Heart right ventricle (tissue), 16 donors: ENCODE results near the gene SPECC1L. TPM values are rescaled to one million over a fixed set of nuclear protein-coding genes. Genes with fewer than 3 reads are reported as not detected.

Experiments
- ATAC-seq, 8 donors: fragments of 200-7000 bp; cut with Tn5 transposase; one replicate each; pipeline ENCODE4 v1.9.1; 2020; ENCODE audit warnings: mild to moderate bottlenecking in 8 of 8, moderate library complexity in 8 of 8, moderate number of reproducible peaks in 1 of 8
- DNase-seq, 2 donors: peaks; one replicate each; pipeline ENCODE4 v3.0.0-alpha.2; 2020
- H3K27ac ChIP-seq, 10 donors: fragments of 200-600 bp; sonication (generic) in 2 of 10; one replicate each; pipeline versions ENCODE4 v1.5.0 to v1.8.0; 2020 to 2022; ENCODE audit warnings: mild to moderate bottlenecking in 3 of 10
- H3K27me3 ChIP-seq, 7 donors: fragments of 200-600 bp; one replicate each; pipeline ENCODE4 v1.8.0; 2021 to 2022; ENCODE audit warnings: mild to moderate bottlenecking in 2 of 7
- H3K36me3 ChIP-seq, 9 donors: fragments of 200-600 bp; sonication (generic) in 1 of 9; one replicate each; pipeline versions ENCODE4 v1.5.0 to v1.8.0; 2020 to 2022; ENCODE audit warnings: mild to moderate bottlenecking in 2 of 9
- H3K4me1 ChIP-seq, 9 donors: fragments of 200-600 bp; sonication (generic) in 1 of 9; one replicate each; pipeline versions ENCODE4 v1.5.0 to v1.8.0; 2020 to 2022; ENCODE audit warnings: mild to moderate bottlenecking in 4 of 9
- H3K4me3 ChIP-seq, 10 donors: fragments of 200-600 bp; sonication (generic) in 2 of 10; one replicate each; pipeline versions ENCODE4 v1.5.0 to v1.8.0; 2020 to 2022; ENCODE audit warnings: mild to moderate bottlenecking in 7 of 10, moderate library complexity in 2 of 10
- H3K9me3 ChIP-seq, 11 donors: fragments of 200-600 bp in 10 of 11; sonication (generic) in 2 of 11; one replicate each; pipeline versions ENCODE4 v1.5.0 to v1.8.0; 2013 to 2022; ENCODE audit warnings: mild to moderate bottlenecking in 2 of 11, control low read depth in 1 of 11, moderate library complexity in 1 of 11
- WGBS, 2 donors: extraction: QIAGEN DNeasy Blood & Tissue Kit; methylation state at CpG; one replicate each; pipeline ENCODE4 v1.1.7; 2013; ENCODE audit warnings: inconsistent platforms in 1 of 2; 5-methylcytosine and 5-hydroxymethylcytosine counted together
- intact Hi-C, 10 donors: fragments of 100-400 bp; cut with DNase I; formaldehyde crosslinking; loops; one replicate each; pipeline versions ENCODE4 v1.11.1 to v1.14.2; 2022
- polyA plus RNA-seq, 2 donors: library from polyadenylated mRNA; stranded (reverse); fragments of 200-250 nt; gene quantifications; one replicate each; pipeline ENCODE4 v1.2.3, GENCODE V29; 2013
- total RNA-seq, 10 donors: library from RNA; stranded (reverse); fragmentation: NEBNext Ultra II Directional in 3 of 10; extraction: Animal tissue kit (Norgen Biotek cat#: 25700) in 3 of 10; gene quantifications; one replicate each; pipeline versions ENCODE4 v1.2.1 to v1.2.4, GENCODE V29; 2021 to 2023
- TF ChIP-seq, protein P1 (sequence below), 9 donors: fragments of 200-600 bp; sonication (generic) in 2 of 9; IDR thresholded peaks; one replicate each; pipeline versions ENCODE4 v1.5.0 to v1.8.0; 2021 to 2022; ENCODE audit warnings: antibody characterized with exemption in 9 of 9, mild to moderate bottlenecking in 5 of 9, moderate library complexity in 1 of 9
- donor health status: Arrhythmogenic right ventricular cardiomyopathy.
- donor health status: ischemic (EF 13 %, LVEDD 7.1; RV severe dilation, severe dysfunction).
- donor health status: healthy with polysubstance abuse.
- donor health status: DM: no; HTN: yes; CAD: no.
- donor health status: DM: no; HTN: no; CAD: no.
- donor health status: ischemic (EF 25% LVEDD 6.9; RV normal size, moderate dysfunction).
- donor health status: ischemic (EF 25% LVEDD 5.7; RV mildly dilated, moderate dysfunction).
- donor health status: healthy.
- donor health status: DM: yes; HTN: yes; CAD: no.
- donor health status: Ischemic cardiomyopathy.
- donor health status: ischemic (EF 35%, LVEDD 5.7; RV mildly dilated, moderate dysfunction).
- donor health status: nonischemic (EF 11% LVEDD 7.7; RV severe dilation, severe dysfunction).
- donor health status: DM: yes; HTN: yes; CAD: no.
- donor health status: PGD.
- donor health status: ischemic (EF 29% LVEDD 5.4; RV normal size, mild dysfunction).
- donor health status: nonischemic (EF 23%, LVEDD 6.1; RV moderate dilation, normal function).

SPECC1L gene
- total and polyA plus RNA-seq, 12 donors: 8.3 to 61.7 (median 49.5) TPM

DNA sequence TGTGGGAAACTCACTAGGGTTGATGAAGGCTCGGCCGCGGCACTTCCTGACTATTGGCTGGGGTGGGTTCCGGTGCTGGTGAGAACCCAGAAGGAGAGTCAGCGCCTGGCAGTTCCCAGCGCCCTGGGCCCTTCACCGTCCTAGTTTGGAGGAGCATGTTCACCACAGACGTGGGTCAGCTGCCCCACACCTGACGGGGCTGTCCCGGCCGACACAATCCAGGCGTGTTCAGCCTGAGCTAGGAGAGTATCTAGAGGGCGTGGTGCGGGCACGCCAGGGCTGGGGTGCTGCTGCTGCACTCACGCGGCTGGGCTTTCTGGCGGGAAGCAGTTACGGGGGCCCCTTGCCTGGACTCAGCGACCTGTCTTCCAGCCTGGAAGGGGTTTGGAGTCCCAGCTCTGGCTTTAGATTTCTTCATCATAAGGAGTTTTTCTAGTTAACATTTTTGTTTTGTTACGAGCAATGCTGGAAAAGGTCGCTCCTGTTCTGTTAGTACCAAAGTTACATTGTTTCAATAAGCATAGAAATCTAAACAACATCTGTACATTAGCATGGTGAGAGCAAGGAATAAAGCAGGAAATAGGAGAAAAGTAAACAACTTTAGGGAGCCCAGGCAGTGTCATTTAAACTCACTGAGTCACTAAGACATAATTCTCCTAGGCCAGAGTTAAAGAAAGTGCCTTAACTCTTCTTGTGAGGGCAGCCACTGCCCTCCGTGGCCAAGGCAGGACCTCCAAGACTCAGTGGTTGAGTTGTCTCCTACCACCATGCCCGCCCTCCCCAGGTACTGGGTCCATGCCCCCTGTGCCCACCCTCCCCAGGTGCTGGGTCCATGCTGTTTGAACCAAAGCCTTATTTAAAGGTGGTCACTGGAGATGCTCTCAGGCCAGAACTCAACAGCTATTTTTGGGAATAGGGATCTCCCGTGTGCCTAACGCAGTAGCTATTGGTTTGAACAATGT, 144.6 kb downstream of the SPECC1L start:
- peaks cover 0 to 70% (median 15%) of the 10 kb centered on the region in 9 donors for H3K36me3 ChIP-seq
- H3K27ac ChIP-seq: peak overlapping the region in 2 of 10 donors; percentile 10 to 44
- 84 to 85% methylated on average over 26 of the region's 26 CpGs for WGBS, 2 donors
- intact Hi-C loops: no loop called here
- H3K4me1 ChIP-seq: peaks cover under 1 to 26% (median 12%) of the 10 kb centered on the region in 9 donors
- no peaks in the 10 kb centered on the region for H3K9me3 ChIP-seq
- TF ChIP-seq, protein P1, sequence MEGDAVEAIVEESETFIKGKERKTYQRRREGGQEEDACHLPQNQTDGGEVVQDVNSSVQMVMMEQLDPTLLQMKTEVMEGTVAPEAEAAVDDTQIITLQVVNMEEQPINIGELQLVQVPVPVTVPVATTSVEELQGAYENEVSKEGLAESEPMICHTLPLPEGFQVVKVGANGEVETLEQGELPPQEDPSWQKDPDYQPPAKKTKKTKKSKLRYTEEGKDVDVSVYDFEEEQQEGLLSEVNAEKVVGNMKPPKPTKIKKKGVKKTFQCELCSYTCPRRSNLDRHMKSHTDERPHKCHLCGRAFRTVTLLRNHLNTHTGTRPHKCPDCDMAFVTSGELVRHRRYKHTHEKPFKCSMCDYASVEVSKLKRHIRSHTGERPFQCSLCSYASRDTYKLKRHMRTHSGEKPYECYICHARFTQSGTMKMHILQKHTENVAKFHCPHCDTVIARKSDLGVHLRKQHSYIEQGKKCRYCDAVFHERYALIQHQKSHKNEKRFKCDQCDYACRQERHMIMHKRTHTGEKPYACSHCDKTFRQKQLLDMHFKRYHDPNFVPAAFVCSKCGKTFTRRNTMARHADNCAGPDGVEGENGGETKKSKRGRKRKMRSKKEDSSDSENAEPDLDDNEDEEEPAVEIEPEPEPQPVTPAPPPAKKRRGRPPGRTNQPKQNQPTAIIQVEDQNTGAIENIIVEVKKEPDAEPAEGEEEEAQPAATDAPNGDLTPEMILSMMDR (IDR thresholded peaks at IDR 0.05): no peak
- no peak overlapping the region for H3K4me3 ChIP-seq
- DNase-seq: no peak
- no peaks in the 10 kb centered on the region for H3K27me3 ChIP-seq
- no peak for ATAC-seq

DNA sequence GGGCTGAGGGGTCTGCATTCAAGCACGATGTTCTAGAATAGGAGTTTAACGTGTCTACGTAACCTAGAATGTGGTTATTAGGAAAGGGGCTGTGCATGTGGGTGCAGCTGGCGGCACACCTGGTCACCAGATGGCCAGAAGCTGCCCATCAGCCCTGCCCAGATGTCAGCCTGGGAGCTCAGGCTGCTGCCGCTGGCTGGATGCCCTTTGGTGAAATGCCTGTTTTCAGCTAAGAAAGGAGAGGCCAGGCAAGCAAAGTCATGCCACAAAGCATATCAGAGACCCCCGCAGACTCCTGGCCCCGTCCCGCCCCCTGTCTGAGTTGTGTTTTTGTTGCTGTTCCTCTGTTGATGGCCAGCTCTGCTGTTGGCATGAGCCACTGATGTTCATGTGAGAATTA, 145.5 kb downstream of the SPECC1L start:
- 91 to 93% methylated on average over 8 of the region's 8 CpGs for WGBS, 2 donors
- Histone ChIP-seq H3K36me3 (peaks cover 0 to 70% (median 15%) of the 10 kb centered on the region in 9 donors), H3K27ac (no peak overlapping the region), H3K4me1 (peaks cover 9 to 35% (median 21%) of the 10 kb centered on the region in 9 donors), H3K9me3 (no peaks in the 10 kb centered on the region), H3K4me3 (no peak overlapping the region), H3K27me3 (no peaks in the 10 kb centered on the region)
- intact Hi-C loops: no loop called here
- TF ChIP-seq, protein P1 (IDR thresholded peaks at IDR 0.05): no peak
- ATAC-seq (no peak), DNase-seq (no peak)

DNA sequence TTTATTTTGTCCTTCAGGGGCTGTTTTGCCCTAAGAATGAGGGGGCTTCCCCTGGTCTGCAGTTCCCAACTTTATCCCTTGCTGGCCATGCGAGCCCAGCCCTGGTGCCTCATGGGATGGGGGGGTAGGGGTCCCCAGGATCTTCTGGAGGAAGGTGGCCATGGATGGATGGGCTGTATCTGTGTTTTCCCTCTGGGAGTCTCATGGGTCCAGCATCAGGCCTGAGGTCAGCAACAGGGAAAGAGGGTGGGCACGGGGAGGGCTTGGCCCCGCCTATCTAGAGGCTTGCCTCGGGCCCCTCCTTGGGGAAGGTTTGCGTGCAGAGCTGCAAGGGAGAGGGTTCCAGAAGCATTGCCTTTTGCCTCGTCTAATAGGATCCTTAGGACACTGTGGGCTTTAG, 146.0 kb downstream of the SPECC1L start:
- Histone ChIP-seq H3K4me3 (no peak overlapping the region), H3K27me3 (no peaks in the 10 kb centered on the region), H3K9me3 (no peaks in the 10 kb centered on the region), H3K4me1 (peaks cover 14 to 40% (median 25%) of the 10 kb centered on the region in 9 donors), H3K27ac (no peak overlapping the region), H3K36me3 (peaks cover 0 to 67% (median 15%) of the 10 kb centered on the region in 9 donors)
- no peak for ATAC-seq
- 78 to 81% methylated on average over 6 of the region's 6 CpGs for WGBS, 2 donors
- TF ChIP-seq, protein P1 (IDR thresholded peaks at IDR 0.05): no peak
- DNase-seq: no peak
- intact Hi-C loops: no loop called here

DNA sequence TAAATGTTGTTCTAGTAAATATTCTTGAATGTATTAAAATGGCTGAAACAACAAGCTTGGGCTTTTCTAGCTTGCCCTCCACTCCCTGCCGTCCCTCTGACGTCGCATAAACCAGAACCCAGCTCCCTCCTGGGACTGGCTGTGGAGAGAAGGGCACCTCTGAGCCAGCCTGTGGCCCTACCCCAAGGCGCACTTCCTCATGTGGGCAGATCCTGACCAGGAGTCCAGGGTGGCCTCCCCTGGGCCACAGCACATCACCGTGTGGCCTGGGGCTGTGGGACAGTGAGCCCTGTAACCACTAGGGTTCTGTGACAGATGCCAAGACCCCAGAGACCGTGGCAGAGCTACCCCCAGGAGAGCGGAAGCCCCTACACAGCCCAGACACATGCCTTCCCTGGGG, 146.6 kb downstream of the SPECC1L start:
- no peak for DNase-seq
- Histone ChIP-seq H3K36me3 (peaks cover 0 to 61% (median 15%) of the 10 kb centered on the region in 9 donors), H3K4me3 (no peak overlapping the region), H3K9me3 (no peaks in the 10 kb centered on the region), H3K27ac (no peak overlapping the region), H3K4me1 (peaks cover 14 to 46% (median 29%) of the 10 kb centered on the region in 9 donors), H3K27me3 (no peaks in the 10 kb centered on the region)
- intact Hi-C loops: no loop called here
- 89 to 91% methylated on average over 7 of the region's 7 CpGs for WGBS, 2 donors
- TF ChIP-seq, protein P1 (IDR thresholded peaks at IDR 0.05): no peak
- no peak for ATAC-seq
